ENCODE data around the gene SDC3. TPM values are rescaled to one million over a fixed set of nuclear protein-coding genes. Genes with fewer than 3 reads are reported as not detected.

Gene SDC3
- total and polyA plus RNA-seq, 10 of the 15 experiments (the other 5 are each of a cell fraction or from before 2014, with no cell fraction given), result under 0.01 to 0.46 (median 0.07) TPM; not detected in 2

DNA sequence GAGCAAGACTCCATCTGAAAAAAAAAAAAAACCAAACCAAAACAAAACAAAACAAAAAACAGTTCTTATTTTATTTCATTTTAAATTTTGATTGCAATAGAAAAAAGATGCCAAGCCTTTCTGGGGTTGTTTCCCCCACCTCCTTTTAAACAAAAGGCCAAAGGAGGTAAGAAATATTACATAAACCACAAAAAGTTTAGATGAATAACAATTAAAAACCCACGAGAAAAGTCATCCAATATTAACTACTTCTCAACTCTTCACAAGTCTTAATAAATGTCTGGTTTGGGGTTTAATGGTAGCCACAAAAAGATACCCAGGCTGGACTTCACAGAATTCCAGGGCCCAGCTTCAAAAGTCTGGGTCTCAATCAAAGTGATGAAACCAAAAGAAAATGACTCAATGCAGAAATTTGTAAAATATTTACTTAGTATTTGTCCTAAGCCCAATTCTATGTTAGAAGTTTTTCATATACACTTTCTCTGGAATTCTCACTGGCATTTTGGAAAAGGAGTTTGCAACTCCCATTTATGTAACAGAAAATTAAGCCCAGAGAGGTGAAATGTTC lies 47.0 kb upstream of the SDC3 start (continued):
- TF ChIP-seq, protein P1, sequence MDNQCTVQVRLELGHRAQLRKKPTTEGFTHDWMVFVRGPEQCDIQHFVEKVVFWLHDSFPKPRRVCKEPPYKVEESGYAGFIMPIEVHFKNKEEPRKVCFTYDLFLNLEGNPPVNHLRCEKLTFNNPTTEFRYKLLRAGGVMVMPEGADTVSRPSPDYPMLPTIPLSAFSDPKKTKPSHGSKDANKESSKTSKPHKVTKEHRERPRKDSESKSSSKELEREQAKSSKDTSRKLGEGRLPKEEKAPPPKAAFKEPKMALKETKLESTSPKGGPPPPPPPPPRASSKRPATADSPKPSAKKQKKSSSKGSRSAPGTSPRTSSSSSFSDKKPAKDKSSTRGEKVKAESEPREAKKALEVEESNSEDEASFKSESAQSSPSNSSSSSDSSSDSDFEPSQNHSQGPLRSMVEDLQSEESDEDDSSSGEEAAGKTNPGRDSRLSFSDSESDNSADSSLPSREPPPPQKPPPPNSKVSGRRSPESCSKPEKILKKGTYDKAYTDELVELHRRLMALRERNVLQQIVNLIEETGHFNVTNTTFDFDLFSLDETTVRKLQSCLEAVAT (IDR thresholded peaks at IDR 0.05), result no peak

GRCh38 chr1:30953685-30954084 lies 45.1 kb upstream of the SDC3 start:
- FAIRE-seq, result no peak
- WGBS (ENCODE audit: insufficient coverage, insufficient replicate concordance, low lambda C conversion rate, missing lambda C conversion rate), result 95% methylated on average over 11 of the region's 11 CpGs
- Histone ChIP-seq H3K27ac (ENCODE audit: control insufficient read depth, insufficient read depth) (no peak overlapping the region), H3K79me2 (ENCODE audit: control insufficient read depth, insufficient read depth, low read length) (no peaks in the 10 kb centered on the region; the same call in 1 of the 2 replicates), H3K4me3 (no peak overlapping the region), H3K4me1 (ENCODE audit: control insufficient read depth, insufficient read depth, low read length) (no peaks in the 10 kb centered on the region), H2AFZ (ENCODE audit: control insufficient read depth, low read depth, low read length) (no peak overlapping the region), H3K36me3 (ENCODE audit: control insufficient read depth in 2 of 2, insufficient read depth in 2 of 2, low read length in 1 of 2) (peaks cover 13 to 40% of the 10 kb centered on the region in 2 experiments), H3K9me3 (replicated peaks; ENCODE audit: control insufficient read depth, insufficient read depth, low read length) (no peaks in the 10 kb centered on the region), H3K4me2 (ENCODE audit: control insufficient read depth, insufficient read depth) (no peak overlapping the region), H3K27me3 (replicated peaks in 1 of 2; ENCODE audit: control insufficient read depth in 2 of 2, insufficient read depth in 2 of 2, low read length in 1 of 2) (no peaks in the 10 kb centered on the region), H3K9ac (ENCODE audit: control insufficient read depth, insufficient read depth, low read length) (no peak overlapping the region), H4K20me1 (ENCODE audit: control insufficient read depth, insufficient read depth) (no peaks in the 10 kb centered on the region)
- ChIA-PET POLR2A (no interaction called here), CTCF (interaction anchor here (1.4 kb wide), 1 partner anchor 11 kb away, joined by 3 read pairs; no protein-coding TSS in a partner anchor), RAD21 (ENCODE audit: unreplicated experiment) (no interaction called here), SMC1A (ENCODE audit: uncharacterized antibody, unreplicated experiment) (no interaction called here)
- in situ Hi-C loops (cut with MboI), result no loop called here
- intact Hi-C loops (cut with micrococcal nuclease; ENCODE audit: unreplicated experiment), result no loop called here
- no peak for TF ChIP-seq NFYA (IDR thresholded peaks at IDR 0.05; ENCODE audit: borderline replicate concordance, low read depth, low read length)
- no peak for TF ChIP-seq CEBPB (IDR thresholded peaks at IDR 0.05; ENCODE audit: borderline replicate concordance in 1 of 2, low read depth in 2 of 2, low read length in 2 of 2)
- TF ChIP-seq E4F1 (IDR thresholded peaks at IDR 0.05; ENCODE audit: borderline replicate concordance, partially characterized antibody), result no peak
- no peak for TF ChIP-seq KDM1A (IDR thresholded peaks at IDR 0.05; ENCODE audit: borderline replicate concordance)
- no peak for TF ChIP-seq RELA (IDR thresholded peaks at IDR 0.05; ENCODE audit: borderline replicate concordance, partially characterized antibody)
- TF ChIP-seq PAX8 (IDR thresholded peaks at IDR 0.05), result no peak
- TF ChIP-seq FOXM1 (IDR thresholded peaks at IDR 0.05; ENCODE audit: low read depth, low read length), result no peak
- no peak for TF ChIP-seq SRF (IDR thresholded peaks at IDR 0.05; ENCODE audit: low read depth in 2 of 2, low read length in 2 of 2)
- ATAC-seq, result no peak
- BruUV-seq (replicated peaks), result no TSS peak
- no peak for DNase-seq (ENCODE audit: low read depth, low spot score)
